GM19452 (cell line): ENCODE data around the gene LPIN3.

Experiments
- ATAC-seq: cut with Tn5 transposase; IDR thresholded peaks from one replicate; pipeline ENCODE4 v1.9.1; 2021; ENCODE audit not compliant: unreplicated experiment

Gene LPIN3

DNA sequence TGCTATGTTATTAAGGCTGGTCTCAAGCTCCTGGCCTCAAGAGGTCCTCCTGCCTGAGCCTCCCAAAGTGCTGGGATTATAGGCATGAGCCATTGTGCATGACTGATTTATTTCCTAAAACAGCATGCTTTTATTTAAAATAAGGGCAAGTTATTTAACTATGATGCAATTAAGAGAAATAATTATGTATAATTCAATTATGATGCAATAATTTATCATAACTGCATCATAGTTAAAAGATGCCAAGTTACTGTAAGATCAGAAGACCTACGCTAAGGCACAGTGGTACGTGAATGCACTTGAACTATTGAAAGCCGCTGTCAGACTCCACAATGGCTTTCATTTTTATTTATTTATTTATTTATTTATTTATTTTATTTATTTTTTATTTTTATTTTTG is 50.3 kb downstream of the LPIN3 start:
- ATAC-seq = no peak

- no peak for ATAC-seq
Observed at GRCh38 chr20:41391587-41392001, 51.0 kb downstream of the LPIN3 start.

GRCh38 chr20:41392295-41392694 is 51.7 kb downstream of the LPIN3 start:
- no peak for ATAC-seq

DNA sequence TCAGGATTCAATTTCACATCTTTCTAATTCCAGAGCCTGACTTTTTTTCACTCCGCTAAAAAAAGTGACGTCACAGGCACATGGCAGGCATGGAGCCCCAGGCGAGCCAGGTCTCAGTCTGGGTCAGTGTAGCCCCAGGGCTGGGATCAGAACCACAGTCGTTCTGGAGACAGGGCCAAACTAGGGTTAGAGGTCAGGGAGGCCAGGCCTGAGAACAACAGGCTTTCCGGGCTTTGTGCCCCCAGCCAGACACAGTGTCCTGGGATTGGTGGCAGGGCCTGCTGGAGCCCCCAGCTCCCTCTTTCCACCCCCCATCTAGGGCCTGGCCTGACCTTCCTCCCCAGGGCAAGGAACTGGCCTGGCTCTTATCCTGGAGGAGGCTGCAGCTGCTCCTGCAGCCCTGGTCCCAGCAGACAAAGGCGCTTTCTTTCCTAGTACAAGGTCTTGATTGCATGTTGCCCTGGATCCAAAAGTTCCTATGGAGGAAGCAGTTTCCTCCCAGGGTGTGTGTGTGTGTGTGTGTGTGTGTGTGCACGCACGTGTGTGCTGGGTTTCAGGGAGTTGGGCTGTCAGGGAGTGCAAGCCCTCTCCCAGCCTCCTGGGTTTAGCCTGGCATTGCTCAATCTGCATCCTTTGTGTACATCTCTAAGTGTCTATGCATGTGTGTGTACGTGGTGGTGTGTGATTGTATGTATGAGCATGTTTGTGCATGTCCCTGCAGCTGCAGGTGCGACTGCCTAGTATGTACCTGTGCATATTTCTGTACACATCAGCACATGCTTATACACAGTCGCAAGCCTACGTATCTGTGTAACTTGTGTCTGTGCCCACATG is 52.5 kb downstream of the LPIN3 start:
- no peak for ATAC-seq

DNA sequence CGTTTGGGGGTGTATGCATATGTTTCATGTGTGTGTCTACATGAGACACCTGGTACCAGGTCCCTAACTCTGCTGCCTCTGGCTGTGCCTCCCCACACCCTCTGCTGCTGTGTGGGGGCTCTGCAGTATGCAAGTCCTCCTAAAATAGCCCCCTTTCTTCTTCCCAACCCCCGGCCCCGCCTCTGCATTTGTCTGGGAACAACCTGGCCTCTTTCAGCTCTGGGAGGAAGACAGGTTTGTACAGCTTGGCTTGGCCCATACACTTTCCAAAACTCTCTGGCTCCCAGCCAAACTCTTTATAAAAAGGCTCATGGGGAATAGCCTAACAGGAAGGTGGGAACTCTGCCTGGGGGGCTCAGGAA is 53.1 kb downstream of the LPIN3 start:
- no peak for ATAC-seq

DNA sequence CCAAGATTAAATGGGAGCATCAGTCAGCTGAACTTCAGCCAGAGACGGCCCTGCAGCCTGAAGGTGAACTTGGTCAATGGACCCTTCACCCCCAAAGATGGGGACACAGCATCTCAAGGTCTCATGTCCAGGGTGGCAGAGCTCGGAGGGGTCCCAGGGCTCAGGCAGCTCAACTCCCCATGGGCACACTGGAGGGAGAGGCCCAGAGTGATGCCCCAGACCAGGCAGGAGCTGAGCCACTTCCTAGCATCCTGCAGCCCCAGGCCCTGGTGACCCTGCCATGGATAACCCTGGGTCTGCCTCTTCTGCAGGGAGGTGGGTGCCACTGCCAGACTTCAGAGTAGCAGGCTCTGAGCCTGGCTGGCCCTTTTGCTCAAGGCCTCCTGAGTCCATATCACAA is 53.5 kb downstream of the LPIN3 start:
- no peak for ATAC-seq

- ATAC-seq = no peak
Observed at GRCh38 chr20:41394931-41395666, 54.5 kb downstream of the LPIN3 start.

DNA sequence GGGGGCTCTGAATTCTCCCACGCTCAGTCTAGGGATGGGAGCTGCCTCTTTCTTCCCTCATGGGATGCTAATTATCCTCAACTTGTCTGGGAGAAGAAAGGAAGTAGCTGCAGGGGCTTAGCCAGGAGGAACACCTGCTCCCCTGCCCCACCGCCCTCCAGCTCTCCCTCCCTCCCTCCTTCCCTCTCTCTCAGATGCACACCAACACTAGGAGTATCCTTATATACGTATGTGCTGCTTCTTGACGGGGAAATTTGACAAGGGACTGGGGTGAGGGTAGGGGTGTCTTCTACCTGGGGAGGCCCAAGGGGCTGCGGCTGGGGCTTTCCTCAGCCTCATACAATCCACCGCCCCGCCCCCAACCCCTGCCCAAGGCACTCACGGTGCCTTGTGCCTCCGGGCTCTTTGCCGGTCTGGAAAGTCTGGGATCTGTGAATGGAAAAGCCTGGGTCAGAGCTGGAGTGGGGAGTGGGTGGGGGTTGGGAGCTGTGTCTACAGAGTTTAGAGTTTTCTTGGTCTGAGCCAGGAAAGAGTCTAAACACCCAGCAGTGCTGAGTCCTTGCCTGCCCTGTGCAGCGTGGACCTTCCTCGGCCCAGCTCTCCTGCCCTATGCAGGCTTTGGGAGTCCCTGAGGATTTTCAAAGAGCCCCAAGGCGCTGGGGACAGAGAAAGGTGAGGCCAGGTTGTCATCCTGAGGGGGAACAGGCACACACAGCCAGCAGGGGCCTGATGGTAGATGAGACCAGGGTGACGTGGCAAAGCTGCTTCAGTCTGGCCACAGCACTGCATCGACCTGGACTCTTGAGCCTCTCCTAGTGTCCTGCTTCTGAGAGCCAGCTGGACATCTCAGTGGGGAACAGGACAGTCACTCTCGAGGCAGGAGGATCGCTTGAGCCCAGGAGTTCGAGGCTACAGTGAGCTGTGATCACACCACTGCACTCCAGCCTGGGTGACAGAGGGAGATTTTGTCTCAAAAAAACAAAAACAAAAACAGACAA is 55.3 kb downstream of the LPIN3 start:
- no peak for ATAC-seq

- ATAC-seq = no peak
Observed at GRCh38 chr20:41398408-41398807, 57.8 kb downstream of the LPIN3 start.

DNA sequence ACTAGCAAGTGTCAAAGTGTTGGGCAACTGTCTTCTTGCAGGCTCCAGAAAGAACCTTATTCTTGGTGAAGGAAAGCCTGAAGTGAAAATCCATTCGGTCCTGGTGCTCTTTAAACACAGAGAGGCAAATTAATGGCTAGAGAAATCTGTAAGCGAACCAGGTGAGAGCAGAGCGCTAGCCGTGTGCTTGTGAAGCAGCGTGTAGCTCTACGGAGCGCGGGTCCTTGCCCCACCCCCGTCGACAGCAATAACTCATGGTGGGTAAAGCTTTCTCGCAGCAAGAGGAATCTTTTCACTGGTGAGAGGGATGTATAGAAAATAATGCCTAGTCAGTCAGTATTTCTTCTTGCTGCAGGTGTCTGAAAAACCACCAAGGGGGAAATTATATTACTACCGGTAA is 63.0 kb downstream of the LPIN3 start:
- no peak for ATAC-seq

- no peak for ATAC-seq
Observed at GRCh38 chr20:41405436-41405835, 64.8 kb downstream of the LPIN3 start.

GRCh38 chr20:41406353-41406752 is 65.7 kb downstream of the LPIN3 start:
- ATAC-seq = no peak

- no peak for ATAC-seq
Observed at GRCh38 chr20:41406896-41407444, 66.3 kb downstream of the LPIN3 start.

GRCh38 chr20:41407607-41408006 is 67.0 kb downstream of the LPIN3 start:
- no peak for ATAC-seq

- peak; percentile 78 for ATAC-seq
Observed at GRCh38 chr20:41408156-41408794, 67.7 kb downstream of the LPIN3 start.

DNA sequence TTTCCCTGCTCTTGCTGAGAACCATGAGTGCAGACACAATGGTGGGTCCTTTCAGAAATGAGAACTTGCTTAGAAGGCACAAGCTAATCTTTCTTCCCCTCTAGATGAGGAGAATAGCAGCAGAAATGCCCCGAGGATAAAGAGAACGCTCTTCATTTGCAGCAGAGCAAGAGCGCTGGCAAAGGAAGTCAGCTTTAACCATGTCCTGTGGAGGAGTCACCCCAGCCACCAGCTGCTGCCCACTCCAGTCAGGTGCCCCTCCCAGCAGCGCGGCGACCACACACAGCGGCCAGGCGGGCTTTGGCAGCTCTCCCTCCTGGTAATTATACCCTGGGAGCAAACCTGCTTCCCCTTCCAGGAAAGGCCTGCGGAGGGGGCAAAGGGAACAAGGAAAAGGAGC is 68.4 kb downstream of the LPIN3 start:
- no peak for ATAC-seq
